GM23248 (cell line): Measurements from ENCODE around the gene PRKCQ. TPM values are rescaled to one million over a fixed set of nuclear protein-coding genes. Genes with fewer than 3 reads are reported as not detected.

Source experiments
- DNase-seq: peaks from one replicate; pipeline ENCODE4 v3.0.0-alpha.2; 2015
- H2AFZ ChIP-seq: fragments of 200-600 bp; sonication (generic); 2 replicates; pipeline ENCODE4 v1.6.1; 2016; ENCODE audit warnings: antibody characterized with exemption
- H3F3A ChIP-seq: fragments of 200-600 bp; sonication (generic); 2 replicates; pipeline ENCODE4 v1.6.1; 2016; ENCODE audit warnings: mild to moderate bottlenecking, antibody characterized with exemption, mixed run types; ENCODE audit not compliant: insufficient read depth
- H3K27ac ChIP-seq: fragments of 200-600 bp; sonication (generic); 2 replicates; pipeline ENCODE4 v1.5.1; 2016; ENCODE audit warnings: mild to moderate bottlenecking
- H3K27me3 ChIP-seq: fragments of 200-600 bp; sonication (generic); replicated peaks from 2 replicates; pipeline ENCODE4 v1.6.1; 2016; ENCODE audit warnings: mild to moderate bottlenecking; ENCODE audit not compliant: insufficient read depth
- H3K36me3 ChIP-seq: fragments of 200-600 bp; sonication (generic); 2 replicates; pipeline ENCODE4 v1.6.1; 2016; ENCODE audit warnings: low read depth, mild to moderate bottlenecking
- H3K4me1 ChIP-seq: fragments of 200-600 bp; sonication (generic); 2 replicates; pipeline ENCODE4 v1.6.1; 2016; ENCODE audit warnings: mild to moderate bottlenecking; ENCODE audit not compliant: insufficient read depth
- H3K4me2 ChIP-seq: fragments of 200-600 bp; sonication (generic); one replicate; pipeline ENCODE4 v1.6.1; 2016; ENCODE audit warnings: mild to moderate bottlenecking; ENCODE audit not compliant: unreplicated experiment
- H3K4me3 ChIP-seq: fragments of 200-600 bp; sonication (generic); 2 replicates; pipeline ENCODE4 v1.5.1; 2016; ENCODE audit warnings: mild to moderate bottlenecking
- H3K79me2 ChIP-seq: fragments of 200-600 bp; sonication (generic); 2 replicates; pipeline ENCODE4 v1.6.1; 2016; ENCODE audit warnings: mild to moderate bottlenecking; ENCODE audit not compliant: insufficient read depth
- H3K9ac ChIP-seq: fragments of 200-600 bp; sonication (generic); 2 replicates; pipeline ENCODE4 v1.6.1; 2016; ENCODE audit warnings: mild to moderate bottlenecking
- H3K9me2 ChIP-seq: fragments of 200-600 bp; sonication (generic); 2 replicates; pipeline ENCODE4 v1.6.1; 2016; ENCODE audit warnings: mixed run types, mild to moderate bottlenecking, moderate library complexity; ENCODE audit not compliant: insufficient read depth
- H3K9me3 ChIP-seq: fragments of 200-600 bp; sonication (generic); one replicate; pipeline ENCODE4 v1.6.1; 2017; ENCODE audit warnings: low read depth
- H4K20me1 ChIP-seq: fragments of 200-600 bp; sonication (generic); 2 replicates; pipeline ENCODE4 v1.6.0; 2016; ENCODE audit not compliant: insufficient read depth
- EZH2 ChIP-seq: fragments of 200-600 bp; sonication (generic); IDR thresholded peaks from 2 replicates; pipeline ENCODE4 v1.6.1; 2018; ENCODE audit warnings: antibody characterized with exemption, mild to moderate bottlenecking; ENCODE audit not compliant: insufficient read depth, poor library complexity, severe bottlenecking
- EZH2phosphoT487 ChIP-seq: fragments of 200-600 bp; sonication (generic); IDR thresholded peaks from 2 replicates; pipeline ENCODE4 v1.6.1; 2018; ENCODE audit warnings: antibody characterized with exemption, moderate library complexity, mild to moderate bottlenecking, low read depth; ENCODE audit not compliant: insufficient read depth
- WGBS, 2 experiments: methylation state at CpG; one replicate each; pipeline ENCODE4 v1.1.6; 2015 to 2017; ENCODE audit warnings: low lambda C conversion rate in 2 of 2, low coverage in 1 of 2; ENCODE audit errors: missing lambda C conversion rate in 2 of 2; 5-methylcytosine and 5-hydroxymethylcytosine counted together
- in situ Hi-C: fragments of 300-500 bp; cut with MboI; formaldehyde crosslinking; loops from 2 replicates; pipeline ENCODE4 v1.15.0; 2020
- polyA plus RNA-seq: library from polyadenylated mRNA; unstranded; fragments of >200 nt; fragmentation: Nextera tagmentation; extraction: Ambion mirVana; gene quantifications from 2 replicates; pipeline ENCODE4 v1.2.1, GENCODE V29; 2016
- total RNA-seq: library from RNA; depleted of rRNA; stranded (reverse); fragments of >200 nt; shearing (Covaris generic); gene quantifications from 2 replicates; pipeline ENCODE4 v1.2.3, GENCODE V29; 2014

The PRKCQ gene
- total and polyA plus RNA-seq, 2 experiments from 2014 or later: not detected

GRCh38 chr10:6482737-6483357, 97.2 kb downstream of the PRKCQ start:
- H3K4me3 ChIP-seq: no peak overlapping the region
- TF ChIP-seq EZH2phosphoT487 (no peak), EZH2 (no peak)
- H2AFZ ChIP-seq: no peak overlapping the region
- no peaks in the 10 kb centered on the region for H3K79me2 ChIP-seq
- no peak overlapping the region for H3K4me2 ChIP-seq
- H3K9ac ChIP-seq: no peak overlapping the region
- no peak overlapping the region for H3K27ac ChIP-seq
- no peaks in the 10 kb centered on the region for H3K9me3 ChIP-seq
- H3F3A ChIP-seq: no peaks in the 10 kb centered on the region
- no peaks in the 10 kb centered on the region for H3K9me2 ChIP-seq
- H3K36me3 ChIP-seq: no peaks in the 10 kb centered on the region
- H3K4me1 ChIP-seq: no peaks in the 10 kb centered on the region
- no peak for DNase-seq
- no peaks in the 10 kb centered on the region for H4K20me1 ChIP-seq
- WGBS, 2 experiments: 49 to 50% methylated on average over 9 of the region's 9 CpGs
- in situ Hi-C loops: no loop called here
- no peaks in the 10 kb centered on the region for H3K27me3 ChIP-seq

- in situ Hi-C loops: no loop called here
- TF ChIP-seq EZH2phosphoT487 (no peak), EZH2 (no peak)
- Histone ChIP-seq H3K4me1 (no peaks in the 10 kb centered on the region), H2AFZ (no peak overlapping the region), H3K36me3 (no peaks in the 10 kb centered on the region), H3K79me2 (no peaks in the 10 kb centered on the region), H3K9ac (no peak overlapping the region), H3K27me3 (no peaks in the 10 kb centered on the region), H3K9me2 (no peaks in the 10 kb centered on the region), H3K4me3 (no peak overlapping the region), H3K27ac (no peak overlapping the region), H4K20me1 (no peaks in the 10 kb centered on the region), H3K9me3 (no peaks in the 10 kb centered on the region), H3F3A (no peaks in the 10 kb centered on the region), H3K4me2 (no peak overlapping the region)
- WGBS, 2 experiments: 78 to 81% methylated on average over 8 of the region's 8 CpGs
- DNase-seq: no peak
Measured at GRCh38 chr10:6478722-6479121, 101.4 kb downstream of the PRKCQ start.

- no peak for DNase-seq
- no peaks in the 10 kb centered on the region for H3K36me3 ChIP-seq
- no peak overlapping the region for H3K9ac ChIP-seq
- no peaks in the 10 kb centered on the region for H3K27me3 ChIP-seq
- no peak for TF ChIP-seq EZH2
- TF ChIP-seq EZH2phosphoT487: no peak
- no peaks in the 10 kb centered on the region for H3K4me1 ChIP-seq
- H3F3A ChIP-seq: no peaks in the 10 kb centered on the region
- H3K4me2 ChIP-seq: no peak overlapping the region
- H3K4me3 ChIP-seq: no peak overlapping the region
- H3K9me2 ChIP-seq: no peaks in the 10 kb centered on the region
- in situ Hi-C loops: no loop called here
- 45 to 52% methylated on average over 2 of the region's 2 CpGs for WGBS, 2 experiments
- H2AFZ ChIP-seq: no peak overlapping the region
- H4K20me1 ChIP-seq: no peaks in the 10 kb centered on the region
- H3K9me3 ChIP-seq: no peaks in the 10 kb centered on the region
- H3K27ac ChIP-seq: no peak overlapping the region
- no peaks in the 10 kb centered on the region for H3K79me2 ChIP-seq
Measured at GRCh38 chr10:6476989-6477388, 103.1 kb downstream of the PRKCQ start.

- in situ Hi-C loops: no loop called here
- H4K20me1 ChIP-seq: no peaks in the 10 kb centered on the region
- no peak for TF ChIP-seq EZH2
- TF ChIP-seq EZH2phosphoT487: no peak
- DNase-seq: no peak
- H3K4me3 ChIP-seq: no peak overlapping the region
- no peak overlapping the region for H2AFZ ChIP-seq
- no peak overlapping the region for H3K4me2 ChIP-seq
- no peaks in the 10 kb centered on the region for H3K4me1 ChIP-seq
- WGBS, 2 experiments: 46 to 54% methylated on average over 5 of the region's 5 CpGs
- H3K9me2 ChIP-seq: no peaks in the 10 kb centered on the region
- H3K79me2 ChIP-seq: no peaks in the 10 kb centered on the region
- no peaks in the 10 kb centered on the region for H3K27me3 ChIP-seq
- H3K9me3 ChIP-seq: no peaks in the 10 kb centered on the region
- H3K27ac ChIP-seq: no peak overlapping the region
- no peaks in the 10 kb centered on the region for H3F3A ChIP-seq
- no peaks in the 10 kb centered on the region for H3K36me3 ChIP-seq
- no peak overlapping the region for H3K9ac ChIP-seq
Measured at GRCh38 chr10:6474871-6475270, 105.2 kb downstream of the PRKCQ start.
